G401 (cell line): ENCODE results near the gene CLNK. TPM values are rescaled to one million over a fixed set of nuclear protein-coding genes. Genes with fewer than 3 reads are reported as not detected.

Source experiments
- DNase-seq: peaks from one replicate; pipeline ENCODE4 v3.0.0-alpha.2; 2015; ENCODE audit warnings: low spot score
- in situ Hi-C: cut with HindIII; loops from 2 replicates; pipeline ENCODE4 v1.10.0; 2016; ENCODE audit warnings: low sequenced_read_pairs, mixed read lengths
- total RNA-seq: library from RNA; depleted of rRNA; stranded (reverse); fragments of >200 nt; shearing (Covaris generic); gene quantifications from 2 replicates; pipeline ENCODE4 v1.2.3, GENCODE V29; 2014

CLNK gene
- total RNA-seq, 1 experiment from 2014 or later = not detected

DNA sequence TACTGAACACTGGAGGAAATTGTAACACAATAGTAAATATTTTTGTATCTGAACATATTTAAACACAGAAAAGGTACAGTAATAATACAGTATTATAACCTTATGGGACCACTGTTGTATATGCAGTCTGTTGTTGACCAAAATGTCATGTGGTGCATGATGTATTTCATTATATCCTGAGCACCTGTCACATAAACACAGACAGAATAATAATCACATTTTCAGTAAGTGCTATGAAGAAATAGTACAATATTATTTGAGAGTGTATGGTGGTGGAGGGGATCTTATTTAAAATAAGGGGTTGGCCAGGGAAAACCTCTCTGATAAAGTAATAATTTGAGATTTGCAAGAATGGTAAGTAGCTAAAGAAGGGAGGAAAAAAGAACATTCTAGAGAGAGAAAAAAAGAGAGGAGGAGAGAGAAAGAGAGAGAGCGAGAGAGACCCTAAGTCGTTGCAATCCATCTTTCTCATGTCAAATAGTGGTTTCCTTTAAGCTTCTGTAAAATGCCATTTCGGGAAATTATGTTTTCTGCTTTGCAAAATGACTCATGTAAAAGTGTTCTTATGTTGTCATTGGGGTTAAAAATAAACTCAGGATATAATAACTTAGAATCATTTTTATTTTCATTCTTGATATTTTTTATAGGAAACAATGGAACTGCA is 19.3 kb upstream of the CLNK start:
- DNase-seq = no peak
- in situ Hi-C loops = no loop called here

DNA sequence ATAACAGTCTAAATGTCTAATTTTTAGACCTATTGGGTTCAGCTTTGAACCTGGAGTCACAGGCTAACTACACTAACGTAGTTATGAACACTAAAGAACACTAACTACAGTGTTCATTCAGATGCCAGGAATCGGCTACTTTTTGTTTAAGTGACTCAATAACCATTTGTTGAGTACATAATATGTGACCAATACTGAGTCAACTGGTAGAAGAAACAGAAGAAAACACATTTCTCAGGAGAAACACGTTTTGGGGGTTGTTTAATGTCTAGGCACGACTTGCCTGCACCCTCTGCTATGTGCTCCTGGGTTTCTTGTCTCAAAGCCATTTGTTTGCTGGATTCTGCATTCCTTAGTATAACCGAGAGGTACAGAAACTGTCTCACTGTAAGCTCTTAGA is 18.6 kb upstream of the CLNK start:
- no peak for DNase-seq

DNA sequence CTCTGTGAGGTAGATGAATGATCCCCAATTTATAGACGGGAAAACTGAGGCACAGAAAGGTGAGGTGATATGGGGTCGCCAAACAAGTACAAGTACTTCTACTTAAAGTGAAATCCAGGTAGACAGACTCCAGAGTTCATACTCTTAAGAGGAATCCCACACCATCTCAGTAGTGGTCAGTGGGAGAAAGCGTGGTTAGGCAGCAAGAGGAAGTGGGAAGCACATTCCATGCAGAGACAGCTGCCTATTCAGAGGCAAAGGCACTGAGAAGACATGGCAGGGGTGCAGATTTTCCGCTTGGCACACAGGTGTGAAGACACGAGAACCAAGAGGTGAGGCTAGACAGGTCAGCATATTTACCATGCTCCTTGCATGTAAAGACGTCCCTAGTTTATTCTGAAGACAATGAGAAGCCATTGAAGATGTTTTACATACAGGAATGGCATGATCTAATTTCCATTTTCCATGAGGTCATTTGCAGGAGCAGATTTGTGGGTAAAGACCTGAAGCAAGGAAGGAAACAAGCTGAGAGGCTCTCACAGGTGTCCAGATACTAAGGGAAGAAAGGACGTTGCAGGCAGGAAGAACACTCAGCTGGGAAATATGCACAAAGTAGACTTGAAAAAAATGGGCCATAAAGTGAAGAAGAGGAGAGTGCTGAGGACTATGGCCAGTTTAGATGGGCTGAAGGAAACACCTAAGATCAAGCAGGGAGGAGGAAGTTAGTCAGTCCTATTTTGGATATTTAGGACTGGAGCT is 17.3 kb upstream of the CLNK start:
- DNase-seq = no peak
- in situ Hi-C loops = no loop called here

More for the DNA sequence above, 18.6 kb upstream of the CLNK start:
- in situ Hi-C loops = no loop called here

DNA sequence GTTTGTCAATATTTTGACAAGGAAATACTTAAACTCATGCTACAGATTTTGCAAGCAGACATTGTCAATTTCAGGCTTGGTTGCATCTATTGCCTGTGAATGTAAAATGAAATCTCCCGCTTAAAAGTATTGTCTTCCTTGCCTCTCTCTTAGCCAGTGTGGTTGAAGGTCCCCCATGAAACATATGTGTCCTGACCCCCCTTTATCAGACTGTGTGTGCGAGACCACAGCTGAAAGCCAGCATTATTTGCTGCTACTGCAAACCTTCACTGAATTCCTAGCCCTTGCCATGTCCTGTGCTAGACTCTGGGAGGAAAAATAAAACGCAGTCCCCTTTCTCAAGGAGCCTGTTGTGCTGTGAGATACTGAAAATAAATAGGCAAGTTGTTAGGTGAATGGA is 16.6 kb upstream of the CLNK start:
- no peak for DNase-seq
- in situ Hi-C loops = no loop called here

DNA sequence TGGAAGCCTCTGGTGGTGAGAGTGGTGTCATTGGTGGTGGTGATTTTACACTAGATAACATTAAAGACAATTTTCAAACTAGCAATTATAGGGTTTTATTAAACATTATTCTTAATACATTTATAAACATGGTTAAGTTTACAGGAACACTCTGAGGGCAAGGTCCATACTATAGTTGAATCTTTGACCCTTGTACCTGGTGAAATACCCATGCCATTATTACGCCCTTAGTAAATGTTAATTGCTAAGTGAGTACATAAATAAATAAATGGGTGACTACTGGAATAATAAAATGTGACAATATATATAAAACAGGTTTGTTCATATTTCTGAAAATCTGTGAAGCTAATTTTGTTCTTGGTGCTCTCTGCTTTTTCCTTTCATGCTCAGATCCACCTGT is 13.6 kb upstream of the CLNK start:
- in situ Hi-C loops = no loop called here
- no peak for DNase-seq

DNA sequence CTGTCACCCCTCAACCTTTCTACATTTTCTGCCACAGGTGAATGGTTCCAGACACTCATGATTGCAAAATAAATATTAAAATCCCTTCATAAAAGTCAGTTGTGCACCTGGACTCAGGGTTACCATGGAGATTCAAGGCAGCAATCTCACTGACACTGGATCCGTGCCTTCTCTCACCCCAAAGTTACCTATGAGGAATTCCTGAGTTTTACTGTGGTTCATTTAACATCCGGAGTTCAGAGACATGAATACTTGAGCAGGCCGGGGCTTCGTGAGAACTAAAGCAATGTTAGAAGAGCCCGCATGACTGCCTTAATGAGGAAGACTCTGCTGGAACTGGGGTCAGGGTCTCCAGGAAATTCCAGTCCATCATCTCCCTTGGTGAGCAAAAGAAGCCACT is 12.5 kb upstream of the CLNK start:
- in situ Hi-C loops = no loop called here
- no peak for DNase-seq

DNA sequence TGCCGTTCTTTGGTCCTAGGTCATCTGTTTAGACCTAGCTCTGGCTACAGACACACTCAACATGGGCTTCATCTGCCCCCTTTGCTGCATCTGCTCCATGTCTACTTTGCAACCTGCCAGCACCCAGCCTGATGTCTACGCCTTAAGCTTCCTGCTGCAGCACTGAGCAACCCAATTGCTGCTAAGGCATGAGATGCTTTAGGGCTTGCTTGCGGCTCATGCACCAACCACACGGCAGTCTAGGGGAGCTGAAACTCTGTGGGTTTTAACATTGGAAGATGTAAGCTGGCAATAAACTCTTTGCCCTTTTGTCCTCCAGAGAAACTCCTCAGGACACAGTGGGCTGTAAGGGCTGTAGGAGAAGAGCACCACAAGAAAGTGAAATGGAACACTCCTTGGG is 11.7 kb upstream of the CLNK start:
- in situ Hi-C loops = no loop called here
- no peak for DNase-seq

DNA sequence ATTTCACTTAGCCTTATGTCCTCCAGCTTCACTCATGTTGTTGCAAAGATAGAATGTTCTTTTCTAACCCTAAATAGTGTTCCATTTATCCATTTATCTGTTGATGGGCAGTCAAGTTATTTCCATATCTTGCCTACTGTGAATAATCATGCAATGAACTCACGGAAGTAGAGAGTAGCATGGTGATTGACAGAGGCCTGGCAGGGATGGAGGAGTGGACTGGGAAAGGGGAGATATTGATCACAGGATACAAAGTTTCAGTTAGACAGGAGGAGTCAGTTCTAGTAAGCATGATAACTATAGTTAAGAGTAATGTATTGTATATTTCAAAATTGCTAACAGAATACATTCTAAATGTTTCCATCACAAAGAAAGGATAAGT is 10.3 kb upstream of the CLNK start:
- in situ Hi-C loops = no loop called here
- no peak for DNase-seq

DNA sequence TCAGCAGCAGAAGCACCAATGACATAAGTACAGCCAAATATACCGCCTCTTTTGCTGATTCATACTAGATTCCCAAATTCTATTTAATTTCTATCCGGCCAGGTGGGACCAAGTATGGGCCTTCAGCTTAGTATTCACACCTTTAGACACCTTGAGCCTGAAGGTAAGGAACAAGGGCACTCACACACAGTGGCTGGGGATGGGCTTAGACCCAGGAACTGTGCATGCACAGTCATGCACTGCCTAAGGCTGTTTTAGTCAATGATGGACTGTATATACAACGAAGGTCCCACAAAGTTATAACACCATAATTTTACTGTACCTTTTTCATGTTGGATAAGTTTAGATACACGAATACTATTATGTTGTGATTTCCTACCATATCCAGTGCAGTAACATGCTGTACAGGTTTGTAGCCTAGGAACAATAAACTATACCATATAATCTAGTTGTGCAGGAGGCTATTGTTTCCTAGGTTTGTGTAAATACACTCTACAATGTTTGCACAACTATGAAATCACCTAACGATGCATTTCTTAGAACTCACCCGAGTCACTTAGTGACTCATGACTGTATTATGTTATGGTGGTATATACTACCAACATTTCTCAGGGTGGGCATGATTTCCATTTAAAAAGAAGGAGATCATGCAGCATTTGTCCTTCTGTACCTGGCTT is 9.7 kb upstream of the CLNK start:
- DNase-seq = no peak
- in situ Hi-C loops = no loop called here

DNA sequence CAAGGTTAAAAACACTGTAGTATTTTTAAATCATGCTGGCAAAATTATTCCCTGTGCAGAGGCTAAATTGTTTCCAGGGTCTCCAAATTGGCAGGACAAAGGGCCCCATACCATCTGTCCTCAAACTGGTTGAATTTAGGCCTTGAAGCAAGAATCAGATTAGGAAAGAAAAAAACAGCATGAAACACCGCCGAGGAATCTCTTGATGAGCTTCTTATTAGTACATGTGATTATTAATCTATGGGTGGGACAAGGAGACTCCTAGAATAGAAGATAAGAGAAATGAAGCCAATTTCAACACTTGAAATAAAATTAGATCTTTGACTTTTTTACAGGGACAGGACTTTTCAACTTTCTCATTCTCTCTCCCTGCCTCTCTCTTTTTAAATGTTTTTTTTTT is 7.1 kb upstream of the CLNK start:
- peak; percentile 27 for DNase-seq
- in situ Hi-C loops = no loop called here

DNA sequence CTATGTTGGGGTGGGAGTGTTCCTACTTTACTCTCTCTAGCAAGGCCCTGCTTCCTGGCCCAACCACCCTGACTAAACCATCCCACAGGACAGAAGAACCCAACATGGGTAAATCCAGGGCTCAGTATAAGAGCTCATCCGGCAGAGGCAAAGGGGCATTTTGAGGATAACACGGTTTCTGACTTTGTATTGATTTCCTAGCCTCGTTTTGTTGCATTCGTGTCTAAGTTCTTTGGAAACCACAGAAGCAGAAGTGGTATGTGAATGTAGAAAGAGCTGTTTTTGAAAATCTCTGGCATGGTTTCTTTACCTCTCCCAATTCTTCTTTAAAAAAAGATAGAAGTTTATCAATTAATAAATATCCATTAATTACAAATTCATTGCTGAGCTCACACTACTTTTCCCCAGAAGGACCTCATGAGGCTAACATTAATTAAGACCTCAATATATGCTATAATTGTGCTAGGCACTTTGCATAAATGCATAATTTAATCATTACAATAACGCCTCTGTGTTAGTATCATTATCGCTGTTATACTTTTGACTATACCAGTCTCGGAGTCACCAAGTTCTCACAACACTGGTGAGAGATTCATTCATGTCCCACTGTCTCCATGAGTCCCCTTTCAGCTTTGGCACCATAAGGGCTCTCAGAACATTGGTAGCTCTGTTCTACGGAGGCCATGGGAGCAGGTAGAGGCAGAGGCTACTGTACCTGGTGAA is 5.8 kb upstream of the CLNK start:
- in situ Hi-C loops = no loop called here
- no peak for DNase-seq

DNA sequence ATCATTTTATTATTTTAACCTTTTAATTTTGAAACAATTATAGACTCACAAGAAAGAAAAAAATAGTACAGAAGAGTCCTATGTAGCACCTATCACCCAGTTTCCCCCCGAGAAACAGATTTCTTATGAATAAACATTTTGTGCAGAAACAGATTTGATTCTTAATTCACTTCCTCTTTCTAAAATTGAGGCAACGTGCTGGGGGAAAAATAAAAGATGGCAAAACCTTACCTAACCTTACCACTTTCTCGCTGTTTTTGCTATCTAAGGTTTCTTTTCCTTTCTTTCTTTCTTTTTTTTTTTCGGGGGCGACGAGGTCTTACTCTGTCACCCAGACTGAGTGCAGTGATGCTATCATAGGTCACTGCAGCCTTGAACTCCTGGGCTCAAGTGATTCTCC is 4.3 kb upstream of the CLNK start:
- in situ Hi-C loops = no loop called here
- no peak for DNase-seq

DNA sequence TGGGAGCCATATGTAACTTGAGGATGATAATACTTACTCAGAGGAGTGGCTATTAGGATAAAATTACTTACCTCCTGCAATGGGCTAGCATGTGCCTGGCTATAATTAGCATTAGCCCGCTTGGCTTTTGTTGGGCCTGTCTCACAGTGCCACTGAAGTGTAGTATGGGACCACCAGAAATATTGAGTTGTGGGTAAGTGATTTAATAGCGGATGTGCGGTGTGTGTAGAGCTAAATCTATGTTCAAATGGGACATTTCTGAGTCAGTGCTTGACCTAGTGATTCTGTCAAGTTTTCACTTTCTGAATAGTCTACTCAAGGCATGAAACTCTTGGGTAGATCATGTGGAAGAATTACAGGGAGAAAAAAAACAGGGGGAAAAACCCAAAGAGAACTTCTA is 3.5 kb upstream of the CLNK start:
- in situ Hi-C loops = no loop called here

DNA sequence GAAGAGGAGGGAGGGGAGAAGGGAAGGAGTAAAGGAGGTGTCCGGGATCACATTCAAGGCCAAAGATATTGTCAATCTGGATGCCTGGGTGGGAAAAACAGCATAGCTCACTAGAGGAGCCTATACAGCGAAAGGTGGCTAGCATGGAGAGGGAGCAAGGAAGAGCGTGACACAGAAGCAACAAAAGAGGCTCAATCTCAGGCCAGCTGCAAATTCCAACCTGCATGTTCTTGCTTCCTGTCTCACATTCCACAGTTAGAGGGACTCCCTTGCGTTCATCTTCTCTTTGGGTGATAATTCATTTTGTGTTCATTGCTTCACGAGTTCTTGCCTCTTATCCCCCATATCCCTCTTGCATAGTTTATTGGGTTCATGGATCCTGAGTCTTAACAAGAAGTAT is 3.0 kb upstream of the CLNK start:
- in situ Hi-C loops = no loop called here

More for the DNA sequence above, 3.5 kb upstream of the CLNK start:
- DNase-seq = no peak

DNA sequence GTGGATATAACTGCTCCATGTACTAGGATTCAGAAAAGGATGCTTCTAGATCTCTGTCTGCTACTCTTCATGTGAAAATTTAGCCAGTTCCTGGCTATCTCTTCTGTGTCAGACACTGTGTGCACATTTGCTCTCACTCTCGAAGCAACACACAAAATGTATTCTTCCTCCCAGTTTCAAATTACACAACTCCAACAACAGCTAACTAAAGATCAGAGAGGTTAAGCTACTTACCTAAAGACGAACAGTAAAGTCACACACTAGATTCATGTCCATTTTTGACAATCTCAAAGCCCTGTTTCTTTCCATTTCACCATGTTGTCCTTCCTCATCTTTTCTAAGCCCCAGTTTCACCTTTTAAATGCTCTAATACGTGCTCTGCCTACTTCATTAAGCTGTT is 2.2 kb downstream of the CLNK start:
- no peak for DNase-seq
- in situ Hi-C loops = no loop called here

More for the DNA sequence above, 3.0 kb upstream of the CLNK start:
- no peak for DNase-seq

DNA sequence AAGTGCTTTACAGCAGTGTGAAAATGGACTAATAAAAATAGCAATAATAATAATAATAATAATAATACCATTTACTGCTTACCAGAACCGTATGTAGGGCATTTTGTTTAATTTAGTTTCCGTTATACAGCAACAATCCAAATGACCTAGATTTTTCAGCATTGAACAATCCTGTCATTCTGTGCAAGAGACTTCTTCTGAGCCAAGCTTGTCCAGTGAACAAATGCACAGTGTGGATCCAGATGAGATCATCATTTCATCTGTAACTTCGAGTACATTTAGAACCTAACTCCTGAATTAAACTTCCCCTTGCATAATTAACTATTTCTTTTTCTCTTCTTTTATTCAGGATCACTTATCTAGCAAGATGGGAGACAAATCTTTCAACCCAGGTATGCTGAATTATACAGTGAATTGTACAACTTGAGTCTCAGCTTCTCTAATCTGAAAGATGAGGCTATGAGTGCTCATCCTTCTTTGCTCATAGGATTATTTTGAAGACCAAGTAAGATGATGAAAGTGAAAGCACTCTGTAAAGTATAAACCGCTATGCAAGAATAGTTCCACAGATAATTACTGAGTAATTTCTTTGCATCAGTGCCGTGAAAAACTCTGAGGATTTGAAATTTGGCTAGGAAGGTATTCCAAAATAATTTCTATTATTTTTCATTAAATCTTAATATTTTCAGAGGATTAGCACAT is 6.6 kb downstream of the CLNK start:
- peak; percentile 79 for DNase-seq
- in situ Hi-C loops = no loop called here

DNA sequence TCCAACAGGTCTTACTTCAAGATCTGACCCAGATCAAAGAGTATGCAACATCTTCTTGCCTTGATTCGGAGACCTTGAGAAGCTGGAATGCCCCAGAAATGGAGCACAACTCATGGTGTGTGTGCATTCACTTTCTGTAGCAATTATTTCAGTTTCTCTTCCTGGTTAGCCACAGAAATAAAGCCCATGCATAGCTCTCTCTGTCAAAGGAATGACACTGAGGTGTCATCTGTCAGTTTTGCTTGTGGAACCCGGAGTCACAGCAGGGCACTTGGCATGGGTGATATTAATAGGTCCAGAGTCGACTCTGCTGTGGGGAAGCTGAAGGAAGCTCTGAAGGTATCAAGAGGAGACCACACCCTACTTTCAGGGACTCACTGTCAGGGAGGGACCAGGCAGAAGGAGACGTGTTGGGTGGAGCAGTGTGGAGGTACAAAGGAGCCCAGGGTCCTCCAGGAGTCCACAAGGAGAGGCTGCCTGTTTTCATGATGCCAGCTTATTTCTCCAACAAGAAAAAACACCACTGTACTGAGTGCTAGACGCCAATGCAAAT is 10.7 kb downstream of the CLNK start:
- in situ Hi-C loops = no loop called here
- DNase-seq = no peak

DNA sequence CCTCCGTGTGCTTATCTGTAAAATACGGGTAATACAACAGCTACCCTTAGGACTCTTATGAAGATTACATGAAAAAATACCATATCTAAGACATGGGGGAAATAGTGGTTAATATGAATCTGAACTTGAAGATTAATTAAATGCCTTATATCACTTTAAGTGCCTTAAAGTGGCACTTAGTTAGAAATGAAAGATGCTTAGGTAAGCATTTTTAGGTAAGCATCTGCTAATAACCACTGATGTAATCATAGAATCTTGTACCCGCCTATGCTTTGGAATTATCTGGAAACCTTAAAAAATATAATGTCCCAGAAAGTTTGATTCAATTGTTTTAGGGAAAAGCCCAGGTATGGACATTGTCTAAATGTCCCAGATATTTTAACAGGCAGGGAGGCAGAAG is 12.2 kb downstream of the CLNK start:
- no peak for DNase-seq
- in situ Hi-C loops = no loop called here

DNA sequence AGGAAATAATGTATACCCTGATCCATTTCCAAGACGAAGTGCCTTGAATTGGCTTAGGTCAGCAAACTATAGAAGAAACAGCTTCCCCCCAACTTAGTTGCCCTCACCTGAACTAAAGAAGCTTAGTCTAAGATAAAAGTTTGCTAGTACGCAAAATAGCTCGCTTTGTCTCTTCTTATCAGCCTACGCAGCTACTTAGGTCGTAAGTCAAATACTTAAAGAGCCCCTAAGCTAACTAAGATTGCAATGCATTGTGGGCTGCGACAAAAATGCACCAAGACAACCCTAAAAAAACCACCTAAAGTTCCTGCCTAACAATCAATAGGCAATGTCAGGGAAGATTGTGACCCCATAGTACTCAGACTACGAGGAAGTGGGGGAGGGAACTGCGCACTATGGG is 12.8 kb downstream of the CLNK start:
- no peak for DNase-seq
- in situ Hi-C loops = no loop called here
